Lung (tissue), 12 donors: Measurements from ENCODE around the gene REXO1. TPM values are rescaled to one million over a fixed set of nuclear protein-coding genes. Genes with fewer than 3 reads are reported as not detected.
A peak's percentile ranks its signal among the peaks of the same experiment; 100 is the strongest.
"Not testable (repeated sequence)": the region's sequence is repeated elsewhere in the genome, so short reads cannot be mapped to it uniquely, and the experiment has no call there.

Experiments used
- ATAC-seq: fragments of 200-7000 bp; cut with Tn5 transposase; one replicate; pipeline ENCODE4 v1.9.1; 2020; ENCODE audit warnings: moderate number of reproducible peaks; ENCODE audit not compliant: insufficient read depth, low FRiP score
- DNase-seq, 3 donors: peaks; one replicate each; pipeline ENCODE4 v3.0.0-alpha.2; 2013 to 2017
- H3K27ac ChIP-seq, 2 donors: one replicate each; pipeline ENCODE4 v1.5.1; 2013; ENCODE audit warnings: mild to moderate bottlenecking in 2 of 2, moderate library complexity in 2 of 2, control low read depth in 1 of 2, inconsistent platforms in 1 of 2, low read depth in 1 of 2, low read length in 1 of 2
- H3K27me3 ChIP-seq, 3 donors: one replicate each; pipeline ENCODE4 v1.5.1; 2013; ENCODE audit warnings: low read length in 2 of 3; ENCODE audit not compliant: control insufficient read depth in 3 of 3, insufficient read depth in 3 of 3
- H3K36me3 ChIP-seq, 4 donors: one replicate each; pipeline ENCODE4 v1.5.1; 2013; ENCODE audit warnings: low read length in 4 of 4, mild to moderate bottlenecking in 1 of 4, moderate library complexity in 1 of 4; ENCODE audit not compliant: control insufficient read depth in 4 of 4, insufficient read depth in 4 of 4
- H3K4me1 ChIP-seq, 5 donors: one replicate each; pipeline ENCODE4 v1.5.1; 2013; ENCODE audit warnings: low read length in 5 of 5, mild to moderate bottlenecking in 2 of 5, moderate library complexity in 1 of 5; ENCODE audit not compliant: control insufficient read depth in 5 of 5, insufficient read depth in 5 of 5
- H3K4me3 ChIP-seq: one replicate; pipeline ENCODE4 v1.5.1; 2013; ENCODE audit warnings: mild to moderate bottlenecking, control low read depth, moderate library complexity
- H3K9ac ChIP-seq, 2 donors: one replicate each; pipeline ENCODE4 v1.5.1; 2013; ENCODE audit warnings: low read length in 2 of 2, control low read depth in 1 of 2; ENCODE audit not compliant: insufficient read depth in 1 of 2
- H3K9me3 ChIP-seq, 4 donors: one replicate each; pipeline ENCODE4 v1.5.1; 2013; ENCODE audit warnings: low read length in 3 of 4, mild to moderate bottlenecking in 1 of 4, moderate library complexity in 1 of 4; ENCODE audit not compliant: control insufficient read depth in 4 of 4, insufficient read depth in 3 of 4
- WGBS, 2 donors: extraction: QIAGEN DNeasy Blood & Tissue Kit; methylation state at CpG; one replicate each; pipeline ENCODE4 v1.1.7; 2013; 5-methylcytosine and 5-hydroxymethylcytosine counted together
- polyA plus RNA-seq, 2 donors: library from polyadenylated mRNA; stranded (reverse); fragments of 200-250 nt; gene quantifications; one replicate each; pipeline ENCODE4 v1.2.1, GENCODE V29; 2013
- total RNA-seq, 2 donors: library from RNA; depleted of rRNA in 1 of 2; stranded (reverse); fragments of >200 nt in 1 of 2; gene quantifications; one replicate each; pipeline ENCODE4 v1.2.1, GENCODE V29; 2014 to 2021
- TF ChIP-seq, protein P1 (sequence below): IDR thresholded peaks from 2 replicates; pipeline ENCODE4 v1.5.1; 2012; ENCODE audit warnings: mild to moderate bottlenecking; ENCODE audit errors: control extremely low read depth, extremely low read depth
- donor health status: control.
- donor health status: control.
- donor health status: Bipolar disorder and iron deficiency.
- donor health status: healthy.
- donor health status: DM: yes; HTN: yes; CAD: no.

The REXO1 gene
- total and polyA plus RNA-seq, 4 donors: 15.6 to 40.3 (median 27.2) TPM

DNA sequence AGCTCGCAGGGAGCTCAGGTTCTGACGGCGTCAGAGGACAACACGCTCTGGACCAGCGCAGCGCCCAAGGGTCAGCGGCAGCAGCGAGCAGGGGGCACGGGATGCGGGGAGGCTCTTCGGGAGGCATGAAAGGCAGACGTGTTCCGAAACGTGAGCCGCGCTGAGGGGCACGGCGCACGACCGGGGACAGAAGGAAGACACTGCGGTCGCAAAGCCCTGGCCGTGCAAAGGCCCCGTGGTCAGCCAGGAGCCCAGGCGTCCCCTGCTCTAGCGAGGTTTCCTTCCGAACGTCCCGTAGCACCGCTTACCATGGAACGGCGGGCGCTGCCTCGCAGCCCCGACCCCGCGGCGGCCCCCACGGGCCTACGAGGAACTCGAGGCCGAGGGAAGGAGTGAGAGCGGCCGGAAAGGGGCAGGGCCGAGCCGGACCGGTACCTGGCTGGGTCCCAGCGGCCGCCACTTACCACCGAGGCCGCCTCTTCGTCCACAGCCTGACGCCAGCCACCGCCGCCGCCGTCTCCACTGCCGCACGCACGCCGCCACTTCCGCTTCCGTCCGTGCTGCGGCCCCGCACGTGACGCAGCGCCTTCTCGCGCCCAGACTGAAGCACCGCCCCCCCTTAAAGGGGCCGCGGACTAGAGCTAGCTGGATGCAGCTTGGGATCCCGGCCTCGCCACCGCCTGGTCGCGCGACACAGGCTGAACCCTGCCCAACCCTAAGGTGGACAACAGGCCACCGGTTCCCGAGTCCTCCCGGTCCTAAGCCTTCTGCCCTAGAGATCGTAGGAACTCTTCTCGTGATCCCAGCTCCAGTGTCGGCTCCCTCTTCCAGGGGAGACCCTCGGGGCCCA lies 27.6 kb upstream of the REXO1 start:
- H3K4me3 ChIP-seq: peak overlapping the region; percentile 90
- H3K27ac ChIP-seq: peak overlapping the region; percentile 98
- DNase-seq (peak; percentile 91 to 95 (median 92)), ATAC-seq (peak; percentile 98)
- H3K9ac ChIP-seq: peak overlapping the region in 1 of 2 donors; percentile 34
- H3K27me3 ChIP-seq: no peaks in the 10 kb centered on the region
- H3K9me3 ChIP-seq: no peaks in the 10 kb centered on the region
- H3K4me1 ChIP-seq: peaks cover 3 to 32% (median 12%) of the 10 kb centered on the region in 5 donors
- peaks cover 0 to 31% (median 0%) of the 10 kb centered on the region in 4 donors for H3K36me3 ChIP-seq
- TF ChIP-seq, protein P1, sequence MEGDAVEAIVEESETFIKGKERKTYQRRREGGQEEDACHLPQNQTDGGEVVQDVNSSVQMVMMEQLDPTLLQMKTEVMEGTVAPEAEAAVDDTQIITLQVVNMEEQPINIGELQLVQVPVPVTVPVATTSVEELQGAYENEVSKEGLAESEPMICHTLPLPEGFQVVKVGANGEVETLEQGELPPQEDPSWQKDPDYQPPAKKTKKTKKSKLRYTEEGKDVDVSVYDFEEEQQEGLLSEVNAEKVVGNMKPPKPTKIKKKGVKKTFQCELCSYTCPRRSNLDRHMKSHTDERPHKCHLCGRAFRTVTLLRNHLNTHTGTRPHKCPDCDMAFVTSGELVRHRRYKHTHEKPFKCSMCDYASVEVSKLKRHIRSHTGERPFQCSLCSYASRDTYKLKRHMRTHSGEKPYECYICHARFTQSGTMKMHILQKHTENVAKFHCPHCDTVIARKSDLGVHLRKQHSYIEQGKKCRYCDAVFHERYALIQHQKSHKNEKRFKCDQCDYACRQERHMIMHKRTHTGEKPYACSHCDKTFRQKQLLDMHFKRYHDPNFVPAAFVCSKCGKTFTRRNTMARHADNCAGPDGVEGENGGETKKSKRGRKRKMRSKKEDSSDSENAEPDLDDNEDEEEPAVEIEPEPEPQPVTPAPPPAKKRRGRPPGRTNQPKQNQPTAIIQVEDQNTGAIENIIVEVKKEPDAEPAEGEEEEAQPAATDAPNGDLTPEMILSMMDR: no peak
- WGBS, 2 donors: 0 to 1% methylated on average over 72 to 87 of the region's 87 CpGs

DNA sequence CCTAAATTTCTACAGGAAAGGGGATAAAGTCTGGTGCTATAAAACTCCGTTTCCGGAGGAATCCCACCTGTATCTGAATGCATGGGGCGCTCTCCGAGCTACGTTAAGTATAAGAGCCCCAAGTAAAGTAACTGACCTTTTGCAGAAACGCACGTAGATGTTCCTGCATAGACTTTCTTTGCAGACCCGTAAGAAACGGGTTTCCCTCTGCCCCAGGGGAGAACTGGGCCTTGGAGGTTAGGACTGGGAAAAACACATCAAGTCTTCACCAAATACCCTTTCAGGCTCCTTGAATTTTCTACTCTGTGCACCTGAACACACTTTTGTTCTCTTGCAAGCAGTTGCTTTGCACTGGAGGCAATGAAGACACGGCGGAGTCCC lies 27.0 kb upstream of the REXO1 start:
- not testable (repeated sequence) for H3K9me3 ChIP-seq, H3K9ac ChIP-seq, ATAC-seq, H3K27me3 ChIP-seq
- 1 to 3% methylated on average over 11 of the region's 11 CpGs for WGBS, 2 donors
- Histone ChIP-seq H3K4me1 (peaks cover 3 to 32% (median 12%) of the 10 kb centered on the region in 5 donors), H3K27ac (peak overlapping the region; percentile 98), H3K36me3 (peaks cover 0 to 25% (median 0%) of the 10 kb centered on the region in 4 donors), H3K4me3 (peak overlapping the region; percentile 90)
- peak in 1 of 3 donors; percentile 11 for DNase-seq

DNA sequence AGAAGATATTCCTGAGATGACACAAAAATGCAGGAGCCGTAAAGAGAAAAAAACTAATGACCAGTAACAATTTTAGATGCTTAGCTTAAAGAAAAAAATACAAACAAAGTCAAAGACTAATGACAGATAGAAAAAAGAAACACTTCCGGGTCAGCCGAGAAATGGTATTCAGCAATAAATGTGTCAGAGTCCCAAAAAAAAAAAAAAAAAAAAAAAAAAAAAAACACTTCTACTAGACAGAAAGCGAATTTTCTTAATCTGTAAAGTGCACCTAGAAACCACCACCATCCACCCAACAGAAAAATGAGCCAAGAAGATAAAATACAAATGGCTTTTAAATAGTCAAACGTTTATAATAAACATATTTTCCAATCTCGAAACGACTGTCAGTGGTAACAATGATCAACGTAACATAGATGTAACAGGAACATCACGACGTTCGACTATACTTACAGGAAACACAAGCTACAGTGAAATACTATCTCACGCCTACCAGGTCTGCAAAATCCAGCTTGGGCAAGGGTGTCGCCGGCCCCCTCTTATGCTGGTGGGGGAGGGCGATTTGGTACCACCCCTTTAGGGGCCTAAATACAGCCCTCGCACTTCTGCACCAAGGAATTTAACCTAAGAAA lies 26.4 kb upstream of the REXO1 start:
- H3K4me3 ChIP-seq: peak overlapping the region; percentile 45
- no peak overlapping the region for H3K9ac ChIP-seq
- TF ChIP-seq, protein P1: no peak
- no peaks in the 10 kb centered on the region for H3K27me3 ChIP-seq
- peaks cover 3 to 32% (median 12%) of the 10 kb centered on the region in 5 donors for H3K4me1 ChIP-seq
- DNase-seq (no peak), ATAC-seq (no peak)
- WGBS, 2 donors: 6 to 8% methylated on average over 16 of the region's 16 CpGs
- H3K9me3 ChIP-seq: no peaks in the 10 kb centered on the region
- H3K27ac ChIP-seq: peak overlapping the region; percentile 77 to 84
- peaks cover 0 to 21% (median 0%) of the 10 kb centered on the region in 4 donors for H3K36me3 ChIP-seq
